Immature natural killer cell (primary cell): ENCODE measurements around the gene TNFRSF25. TPM values are rescaled to one million over a fixed set of nuclear protein-coding genes. Genes with fewer than 3 reads are reported as not detected.

ENCODE experiments used
- DNase-seq, 3 donors: peaks; one replicate each; pipeline ENCODE4 v3.0.0; 2022; ENCODE audit warnings: mixed read lengths in 1 of 3
- H3K27ac Mint-ChIP-seq, 6 donors: one replicate each; pipeline ENCODE4 v1.8.0; 2020; ENCODE audit warnings: mixed read lengths in 6 of 6, mild to moderate bottlenecking in 5 of 6, inconsistent platforms in 4 of 6, moderate library complexity in 3 of 6
- H3K27me3 Mint-ChIP-seq, 3 donors: one replicate each; pipeline ENCODE4 v1.8.0; 2020 to 2021; ENCODE audit warnings: low read depth in 3 of 3, mild to moderate bottlenecking in 3 of 3, mixed read lengths in 3 of 3, moderate library complexity in 3 of 3, inconsistent platforms in 1 of 3
- H3K36me3 Mint-ChIP-seq, 3 donors: one replicate each; pipeline ENCODE4 v1.8.0; 2020; ENCODE audit warnings: mixed read lengths in 3 of 3, inconsistent platforms in 2 of 3, mild to moderate bottlenecking in 2 of 3
- H3K4me1 Mint-ChIP-seq, 2 donors: one replicate each; pipeline ENCODE4 v1.8.0; 2020; ENCODE audit warnings: inconsistent platforms in 2 of 2, mild to moderate bottlenecking in 2 of 2, mixed read lengths in 2 of 2, moderate library complexity in 1 of 2
- H3K4me3 Mint-ChIP-seq, 5 donors: one replicate each; pipeline ENCODE4 v1.8.0; 2020; ENCODE audit warnings: mild to moderate bottlenecking in 5 of 5, mixed read lengths in 5 of 5, inconsistent platforms in 3 of 5, moderate library complexity in 3 of 5
- H3K9me3 Mint-ChIP-seq, 6 donors: one replicate each; pipeline ENCODE4 v1.8.0; 2020; ENCODE audit warnings: mild to moderate bottlenecking in 6 of 6, mixed read lengths in 6 of 6, inconsistent platforms in 4 of 6, moderate library complexity in 3 of 6
- polyA plus RNA-seq, 3 donors: library from polyadenylated mRNA; unstranded; fragments of 300-500 nt; fragmentation: Illumina TruSeq; gene quantifications; one replicate each; pipeline ENCODE4 v1.2.3, GENCODE V29; 2021

Gene TNFRSF25
- 10 to 100 TPM in 1 of 3 donors, 1 to 10 TPM in 2; 3.1 to 15.3 (median 9.8) TPM for polyA plus RNA-seq

GRCh38 chr1:6466023-6466422, at the start of gene TNFRSF25:
Gene TNFRSF25, minus strand, starts transcription at chr1:6466173. Its CDS starts 66 bp downstream, at chr1:6466107.
- Mint-ChIP-seq H3K36me3 (peaks cover 0 to 9% (median 3%) of the 10 kb centered on the region in 3 donors), H3K27ac (peak within 1 kb of the TSS in 4 of 6 donors; percentile 39 to 83 (median 52)), H3K4me1 (peaks cover 4 to 20% of the 10 kb centered on the region in 2 donors)

GRCh38 chr1:6515771-6516170, 49.8 kb upstream of the TNFRSF25 start:
- Mint-ChIP-seq H3K27me3 (peaks cover 0 to 1% (median 0%) of the 10 kb centered on the region in 3 donors), H3K27ac (no peak overlapping the region), H3K4me1 (no peaks in the 10 kb centered on the region), H3K4me3 (no peak overlapping the region), H3K9me3 (no peaks in the 10 kb centered on the region), H3K36me3 (no peaks in the 10 kb centered on the region)
- DNase-seq: no peak

More at GRCh38 chr1:6466023-6466422, at the start of gene TNFRSF25:
- Mint-ChIP-seq H3K27me3 (peaks cover 0 to 7% (median 4%) of the 10 kb centered on the region in 3 donors), H3K4me3 (peak within 1 kb of the TSS; percentile 59 to 83 (median 81)), H3K9me3 (no peaks in the 10 kb centered on the region)
- peak in 2 of 3 donors; percentile 45 to 47 for DNase-seq

GRCh38 chr1:6513320-6513801, 47.4 kb upstream of the TNFRSF25 start:
- H3K4me1 Mint-ChIP-seq: no peaks in the 10 kb centered on the region
- H3K36me3 Mint-ChIP-seq: no peaks in the 10 kb centered on the region
- H3K27me3 Mint-ChIP-seq: peaks cover 0 to 1% (median 0%) of the 10 kb centered on the region in 3 donors
- H3K27ac Mint-ChIP-seq: no peak overlapping the region
- no peak for DNase-seq
- no peaks in the 10 kb centered on the region for H3K9me3 Mint-ChIP-seq
- H3K4me3 Mint-ChIP-seq: no peak overlapping the region

GRCh38 chr1:6512908-6513280, 46.9 kb upstream of the TNFRSF25 start:
- no peaks in the 10 kb centered on the region for H3K36me3 Mint-ChIP-seq
- no peaks in the 10 kb centered on the region for H3K4me1 Mint-ChIP-seq
- H3K27me3 Mint-ChIP-seq: peaks cover 0 to 1% (median 0%) of the 10 kb centered on the region in 3 donors
- H3K4me3 Mint-ChIP-seq: no peak overlapping the region
- no peak for DNase-seq
- H3K27ac Mint-ChIP-seq: no peak overlapping the region
- H3K9me3 Mint-ChIP-seq: no peaks in the 10 kb centered on the region

- Mint-ChIP-seq H3K36me3 (no peaks in the 10 kb centered on the region), H3K4me3 (no peak overlapping the region), H3K27me3 (peaks cover 0 to 1% (median 0%) of the 10 kb centered on the region in 3 donors), H3K9me3 (no peaks in the 10 kb centered on the region), H3K27ac (no peak overlapping the region), H3K4me1 (no peaks in the 10 kb centered on the region)
- no peak for DNase-seq
These were observed 46.4 kb upstream of the TNFRSF25 start for GRCh38 chr1:6512245-6512907.

- no peak overlapping the region for H3K27ac Mint-ChIP-seq
- H3K27me3 Mint-ChIP-seq: peaks cover 0 to 1% (median 0%) of the 10 kb centered on the region in 3 donors
- no peak for DNase-seq
- H3K9me3 Mint-ChIP-seq: no peaks in the 10 kb centered on the region
- H3K36me3 Mint-ChIP-seq: no peaks in the 10 kb centered on the region
- no peaks in the 10 kb centered on the region for H3K4me1 Mint-ChIP-seq
- H3K4me3 Mint-ChIP-seq: no peak overlapping the region
These were observed 45.7 kb upstream of the TNFRSF25 start for GRCh38 chr1:6511561-6512244.

- Mint-ChIP-seq H3K4me3 (no peak overlapping the region), H3K9me3 (no peaks in the 10 kb centered on the region), H3K4me1 (no peaks in the 10 kb centered on the region), H3K27me3 (peaks cover 0 to 1% (median 0%) of the 10 kb centered on the region in 3 donors), H3K36me3 (no peaks in the 10 kb centered on the region), H3K27ac (no peak overlapping the region)
- DNase-seq: no peak
These were observed 45.1 kb upstream of the TNFRSF25 start for GRCh38 chr1:6511056-6511455.

- Mint-ChIP-seq H3K9me3 (no peaks in the 10 kb centered on the region), H3K27ac (no peak overlapping the region), H3K4me3 (no peak overlapping the region), H3K4me1 (no peaks in the 10 kb centered on the region), H3K36me3 (no peaks in the 10 kb centered on the region), H3K27me3 (peaks cover 0 to 1% (median 0%) of the 10 kb centered on the region in 3 donors)
- DNase-seq: no peak
These were observed 44.5 kb upstream of the TNFRSF25 start for GRCh38 chr1:6510493-6510892.

GRCh38 chr1:6509919-6510291, 43.9 kb upstream of the TNFRSF25 start:
- Mint-ChIP-seq H3K27ac (no peak overlapping the region), H3K4me3 (no peak overlapping the region), H3K27me3 (peaks cover 0 to 3% (median 1%) of the 10 kb centered on the region in 3 donors), H3K4me1 (no peaks in the 10 kb centered on the region), H3K36me3 (no peaks in the 10 kb centered on the region), H3K9me3 (no peaks in the 10 kb centered on the region)
- DNase-seq: no peak

- no peaks in the 10 kb centered on the region for H3K9me3 Mint-ChIP-seq
- no peak for DNase-seq
- H3K4me3 Mint-ChIP-seq: no peak overlapping the region
- H3K27ac Mint-ChIP-seq: no peak overlapping the region
- H3K36me3 Mint-ChIP-seq: no peaks in the 10 kb centered on the region
- peaks cover 0 to 3% (median 0%) of the 10 kb centered on the region in 3 donors for H3K27me3 Mint-ChIP-seq
- no peaks in the 10 kb centered on the region for H3K4me1 Mint-ChIP-seq
These were observed 43.4 kb upstream of the TNFRSF25 start for GRCh38 chr1:6509220-6509918.

- no peak for DNase-seq
- H3K36me3 Mint-ChIP-seq: no peaks in the 10 kb centered on the region
- H3K27ac Mint-ChIP-seq: no peak overlapping the region
- peaks cover 0 to 3% (median 0%) of the 10 kb centered on the region in 3 donors for H3K27me3 Mint-ChIP-seq
- H3K9me3 Mint-ChIP-seq: no peaks in the 10 kb centered on the region
- H3K4me3 Mint-ChIP-seq: no peak overlapping the region
- no peaks in the 10 kb centered on the region for H3K4me1 Mint-ChIP-seq
These were observed 42.8 kb upstream of the TNFRSF25 start for GRCh38 chr1:6508816-6509189.

GRCh38 chr1:6508154-6508815, 42.3 kb upstream of the TNFRSF25 start:
- Mint-ChIP-seq H3K4me1 (no peaks in the 10 kb centered on the region), H3K4me3 (no peak overlapping the region), H3K27me3 (peaks cover 0 to 3% (median 0%) of the 10 kb centered on the region in 3 donors), H3K9me3 (no peaks in the 10 kb centered on the region), H3K27ac (no peak overlapping the region), H3K36me3 (no peaks in the 10 kb centered on the region)
- no peak for DNase-seq

GRCh38 chr1:6507461-6507911, 41.5 kb upstream of the TNFRSF25 start:
- Mint-ChIP-seq H3K27ac (no peak overlapping the region), H3K36me3 (no peaks in the 10 kb centered on the region)
- no peak for DNase-seq

More at GRCh38 chr1:6507461-6507911, 41.5 kb upstream of the TNFRSF25 start:
- H3K27me3 Mint-ChIP-seq: peaks cover 0 to 3% (median 0%) of the 10 kb centered on the region in 3 donors
- H3K4me3 Mint-ChIP-seq: no peak overlapping the region
- H3K9me3 Mint-ChIP-seq: no peaks in the 10 kb centered on the region
- no peaks in the 10 kb centered on the region for H3K4me1 Mint-ChIP-seq
